Ishikawa (cell line): ENCODE results near the gene PPP2R2C.

ENCODE experiments used
- CEBPB ChIP-seq: IDR thresholded peaks from 2 replicates; pipeline ENCODE4 v1.6.1; 2012
- CREB1 ChIP-seq: IDR thresholded peaks from 2 replicates; pipeline ENCODE4 v1.6.1; 2012; ENCODE audit warnings: low read depth
- EGR1 ChIP-seq: IDR thresholded peaks from 2 replicates; pipeline ENCODE4 v1.6.1; 2012
- EP300 ChIP-seq: IDR thresholded peaks from 2 replicates; pipeline ENCODE4 v1.6.1; 2012; ENCODE audit warnings: borderline replicate concordance
- RAD21 ChIP-seq: IDR thresholded peaks from 2 replicates; pipeline ENCODE4 v1.6.1; 2012; ENCODE audit warnings: low read depth
- REST ChIP-seq: IDR thresholded peaks from 2 replicates; pipeline ENCODE4 v1.6.1; 2012; ENCODE audit warnings: low read depth, mild to moderate bottlenecking
- TAF1 ChIP-seq: IDR thresholded peaks from 2 replicates; pipeline ENCODE4 v1.6.1; 2012; ENCODE audit warnings: low read depth, mild to moderate bottlenecking

DNA sequence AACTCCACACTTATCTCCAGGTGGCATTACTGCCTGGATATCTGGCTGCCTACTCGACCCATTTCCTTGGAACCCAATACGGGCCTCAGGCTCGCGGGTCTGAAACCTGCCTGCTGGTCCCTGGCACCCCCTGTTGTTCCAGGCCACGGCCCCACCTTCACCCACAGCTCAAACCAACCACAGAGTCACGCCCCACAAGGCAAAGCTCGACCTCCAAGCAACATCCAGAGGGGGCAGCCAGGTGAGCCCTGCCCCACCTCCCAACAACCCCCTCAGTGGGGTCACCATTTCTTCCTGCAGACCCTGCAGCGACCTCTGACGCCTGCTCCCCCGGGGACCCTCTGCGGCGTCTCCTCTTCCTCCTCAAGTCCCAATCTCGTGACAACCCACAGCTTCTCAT, 126.5 kb downstream of the PPP2R2C start:
- TF ChIP-seq REST: no peak
- TF ChIP-seq CEBPB: no peak
- no peak for TF ChIP-seq CREB1
- TF ChIP-seq EP300: no peak
- no peak for TF ChIP-seq RAD21
- no peak for TF ChIP-seq TAF1
- no peak for TF ChIP-seq EGR1
